Epithelial cell of proximal tubule (primary cell): ENCODE results near the gene COL5A1. TPM values are rescaled to one million over a fixed set of nuclear protein-coding genes. Genes with fewer than 3 reads are reported as not detected.

Experiments used
- DNase-seq: peaks from one replicate; pipeline ENCODE4 v3.0.0-alpha.2; 2011; ENCODE audit warnings: low read depth
- H3K4me3 ChIP-seq: 2 replicates; pipeline ENCODE4 v1.5.1; 2011; ENCODE audit warnings: low read depth, mild to moderate bottlenecking, low read length
- CTCF ChIP-seq: conservative IDR thresholded peaks from 2 replicates; pipeline ENCODE4 v1.5.1; 2012; ENCODE audit warnings: low read depth, mild to moderate bottlenecking, low read length
- total RNA-seq: library from RNA; depleted of rRNA; stranded (reverse); fragments of >200 nt; gene quantifications from 2 replicates; pipeline ENCODE4 v1.2.3, GENCODE V29; 2015

The COL5A1 gene
- total RNA-seq, 1 donor from 2014 or later, result 16.0 TPM

- TF ChIP-seq CTCF, result no peak
- no peak for DNase-seq
- no peak overlapping the region for H3K4me3 ChIP-seq
Measured at GRCh38 chr9:134717924-134718645, 76.5 kb downstream of the COL5A1 start.

- TF ChIP-seq CTCF, result no peak
- no peak for DNase-seq
Measured at GRCh38 chr9:134719331-134719730, 77.7 kb downstream of the COL5A1 start.

GRCh38 chr9:134720136-134720753 lies 78.6 kb downstream of the COL5A1 start:
- DNase-seq, result no peak
- H3K4me3 ChIP-seq, result no peak overlapping the region
- no peak for TF ChIP-seq CTCF

More at GRCh38 chr9:134719331-134719730, 77.7 kb downstream of the COL5A1 start:
- no peak overlapping the region for H3K4me3 ChIP-seq

GRCh38 chr9:134720796-134721195 lies 79.2 kb downstream of the COL5A1 start:
- no peak overlapping the region for H3K4me3 ChIP-seq
- DNase-seq, result no peak
- TF ChIP-seq CTCF, result no peak

- TF ChIP-seq CTCF, result no peak
- H3K4me3 ChIP-seq, result no peak overlapping the region
- DNase-seq, result no peak
Measured at GRCh38 chr9:134721344-134721743, 79.7 kb downstream of the COL5A1 start.

GRCh38 chr9:134722120-134722701 lies 80.6 kb downstream of the COL5A1 start:
- no peak for TF ChIP-seq CTCF
- DNase-seq, result no peak
- H3K4me3 ChIP-seq, result no peak overlapping the region
